RWPE2 (cell line): ENCODE data around the gene EXOSC7.

ENCODE experiments used
- ATAC-seq: fragments of 200-7000 bp; cut with Tn5 transposase; 3 replicates; pipeline ENCODE4 v1.9.1; 2021; ENCODE audit warnings: low read depth
- DNase-seq: peaks from one replicate; pipeline ENCODE4 v3.0.0-alpha.2; 2020; ENCODE audit warnings: low spot score
- H3K27ac ChIP-seq: fragments of 450-650 bp; 2 replicates; pipeline ENCODE4 v1.5.1; 2017; ENCODE audit warnings: mild to moderate bottlenecking; ENCODE audit not compliant: poor library complexity, severe bottlenecking
- H3K27me3 ChIP-seq: fragments of 250-450 bp; sonication (Bioruptor Pico); 2 replicates; pipeline ENCODE4 v1.5.1; 2021; ENCODE audit warnings: mild to moderate bottlenecking, moderate library complexity; ENCODE audit not compliant: insufficient read depth, poor library complexity, severe bottlenecking
- H3K36me3 ChIP-seq: fragments of 250-450 bp; sonication (Bioruptor Pico); 2 replicates; pipeline ENCODE4 v1.5.1; 2020; ENCODE audit warnings: low read depth, mild to moderate bottlenecking, moderate library complexity
- H3K4me1 ChIP-seq: fragments of 250-450 bp; sonication (Bioruptor Pico); 2 replicates; pipeline ENCODE4 v1.5.1; 2021; ENCODE audit warnings: mild to moderate bottlenecking, moderate library complexity; ENCODE audit not compliant: insufficient read depth, poor library complexity, severe bottlenecking
- H3K4me3 ChIP-seq: fragments of 250-450 bp; sonication (Bioruptor Pico); 2 replicates; pipeline ENCODE4 v1.5.1; 2021; ENCODE audit warnings: mild to moderate bottlenecking, moderate library complexity; ENCODE audit not compliant: severe bottlenecking
- H3K9me3 ChIP-seq: fragments of 250-450 bp; sonication (Bioruptor Pico); 2 replicates; pipeline ENCODE4 v1.5.1; 2021; ENCODE audit warnings: mild to moderate bottlenecking, moderate library complexity; ENCODE audit not compliant: severe bottlenecking
- TF ChIP-seq, protein P1 (sequence below): fragments of 450-650 bp; IDR thresholded peaks from one replicate; pipeline ENCODE4 v1.5.1; 2017; ENCODE audit warnings: mild to moderate bottlenecking, moderate library complexity; ENCODE audit not compliant: poor library complexity, severe bottlenecking

Gene EXOSC7

DNA sequence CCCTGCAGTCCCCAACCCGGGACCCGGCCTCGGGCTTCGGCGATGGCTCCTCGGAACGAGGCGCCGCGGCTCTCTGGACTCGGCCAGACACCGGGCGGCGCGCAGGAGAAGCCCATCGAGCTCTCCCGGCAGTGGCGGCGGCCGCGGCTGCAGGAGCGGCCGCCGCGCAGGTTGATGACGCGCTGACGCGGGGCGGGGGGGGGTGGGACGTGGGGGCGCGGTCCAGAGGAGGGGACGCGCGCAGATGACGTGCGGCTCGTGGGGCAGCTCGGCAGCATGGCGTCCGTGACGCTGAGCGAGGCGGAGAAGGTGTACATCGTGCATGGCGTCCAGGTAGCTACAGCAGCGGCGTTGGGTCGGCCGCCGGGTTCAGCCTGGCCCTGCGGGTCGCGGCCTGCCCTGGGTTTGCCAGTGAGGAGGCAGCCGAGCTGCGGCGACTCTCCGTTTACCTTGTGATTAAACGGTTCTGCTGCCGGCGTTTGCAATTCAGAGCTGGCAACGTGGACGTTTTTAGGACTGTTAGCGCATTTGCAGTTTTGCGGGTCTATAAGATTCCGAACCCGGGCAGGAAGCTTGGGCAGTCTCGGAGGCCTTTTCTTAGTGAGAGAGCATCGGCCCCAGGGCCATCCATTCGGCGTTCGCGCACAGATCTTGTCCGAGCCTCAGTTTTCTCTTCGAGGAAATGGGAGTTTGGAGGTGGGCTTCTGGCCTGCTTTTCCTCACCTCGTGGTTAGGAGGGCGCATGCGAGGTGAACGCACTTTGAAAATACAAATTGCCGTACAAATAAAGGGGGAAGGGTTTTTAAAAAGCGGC lies at the start of gene EXOSC7, which contains the start of gene ZDHHC3:
Gene EXOSC7, plus strand, starts transcription at position 243 of the 814 bp plus-strand sequence. Its CDS starts 34 bp downstream, at position 277.
Gene ZDHHC3, minus strand, starts transcription at position 173 of the 814 bp plus-strand sequence. CDS start 16,738 bp downstream, outside the sequence.
- TF ChIP-seq, protein P1, sequence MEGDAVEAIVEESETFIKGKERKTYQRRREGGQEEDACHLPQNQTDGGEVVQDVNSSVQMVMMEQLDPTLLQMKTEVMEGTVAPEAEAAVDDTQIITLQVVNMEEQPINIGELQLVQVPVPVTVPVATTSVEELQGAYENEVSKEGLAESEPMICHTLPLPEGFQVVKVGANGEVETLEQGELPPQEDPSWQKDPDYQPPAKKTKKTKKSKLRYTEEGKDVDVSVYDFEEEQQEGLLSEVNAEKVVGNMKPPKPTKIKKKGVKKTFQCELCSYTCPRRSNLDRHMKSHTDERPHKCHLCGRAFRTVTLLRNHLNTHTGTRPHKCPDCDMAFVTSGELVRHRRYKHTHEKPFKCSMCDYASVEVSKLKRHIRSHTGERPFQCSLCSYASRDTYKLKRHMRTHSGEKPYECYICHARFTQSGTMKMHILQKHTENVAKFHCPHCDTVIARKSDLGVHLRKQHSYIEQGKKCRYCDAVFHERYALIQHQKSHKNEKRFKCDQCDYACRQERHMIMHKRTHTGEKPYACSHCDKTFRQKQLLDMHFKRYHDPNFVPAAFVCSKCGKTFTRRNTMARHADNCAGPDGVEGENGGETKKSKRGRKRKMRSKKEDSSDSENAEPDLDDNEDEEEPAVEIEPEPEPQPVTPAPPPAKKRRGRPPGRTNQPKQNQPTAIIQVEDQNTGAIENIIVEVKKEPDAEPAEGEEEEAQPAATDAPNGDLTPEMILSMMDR = no peak

DNA sequence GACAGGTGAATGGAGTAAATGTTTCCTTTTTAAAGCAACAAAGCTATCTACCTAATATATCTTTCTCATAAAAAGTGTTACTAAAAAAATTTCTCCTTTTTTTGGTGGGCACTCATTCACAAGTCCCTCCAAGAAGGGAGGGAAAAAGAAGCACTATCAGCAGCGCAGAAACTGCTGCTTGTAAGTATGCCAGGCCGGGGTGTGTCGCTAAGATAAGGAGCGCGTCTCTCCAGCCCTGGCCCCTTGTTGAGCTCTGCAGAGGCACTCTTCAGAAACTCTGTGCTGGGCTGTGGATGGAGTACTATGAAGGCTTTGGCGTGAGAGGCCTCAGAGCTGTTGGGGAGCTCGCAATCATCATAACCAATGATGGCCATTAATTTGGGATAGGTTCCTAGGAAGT lies 49.1 kb upstream of the EXOSC7 start:
- Histone ChIP-seq H3K9me3 (no peaks in the 10 kb centered on the region), H3K27me3 (no peaks in the 10 kb centered on the region), H3K4me3 (no peak overlapping the region), H3K27ac (no peak overlapping the region), H3K4me1 (no peaks in the 10 kb centered on the region), H3K36me3 (peaks cover 58% of the 10 kb centered on the region)
- TF ChIP-seq, protein P1 = no peak
- no peak for ATAC-seq
- no peak for DNase-seq

More for the DNA sequence above, at the start of gene EXOSC7, which contains the start of gene ZDHHC3:
- no peaks in the 10 kb centered on the region for H3K27me3 ChIP-seq
- peak; percentile 83 for DNase-seq
- H3K9me3 ChIP-seq = no peaks in the 10 kb centered on the region
- peaks cover 19% of the 10 kb centered on the region for H3K4me1 ChIP-seq
- peak within 1 kb of the TSS; percentile 98 for H3K4me3 ChIP-seq
- peak within 1 kb of the TSS; percentile 78 for H3K27ac ChIP-seq
- ATAC-seq = peak; percentile 71
- peaks cover 14% of the 10 kb centered on the region for H3K36me3 ChIP-seq

DNA sequence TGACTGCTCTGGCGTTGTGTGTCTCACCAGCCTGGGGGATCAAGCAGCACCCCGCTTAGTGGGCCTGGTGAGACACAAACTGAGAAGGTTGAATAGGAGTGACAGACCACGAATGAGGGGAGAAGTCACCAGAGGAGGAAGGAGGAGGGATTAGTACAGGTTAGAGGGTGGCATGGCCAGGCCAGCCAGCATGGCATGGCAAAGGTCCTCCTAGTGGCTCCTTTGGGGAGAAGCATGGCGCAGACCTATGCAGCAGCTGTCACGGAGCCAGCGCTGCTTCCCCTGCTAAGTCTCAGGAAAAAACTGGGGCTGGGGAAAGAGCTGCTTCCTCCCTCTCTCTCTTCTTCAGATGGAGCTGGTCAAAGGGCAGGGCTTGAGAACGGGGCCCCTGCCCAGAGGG lies 48.7 kb upstream of the EXOSC7 start:
- DNase-seq (no peak), ATAC-seq (no peak)
- Histone ChIP-seq H3K36me3 (peaks cover 62% of the 10 kb centered on the region), H3K9me3 (no peaks in the 10 kb centered on the region), H3K4me3 (no peak overlapping the region), H3K4me1 (no peaks in the 10 kb centered on the region), H3K27ac (no peak overlapping the region), H3K27me3 (no peaks in the 10 kb centered on the region)
- TF ChIP-seq, protein P1 = no peak

DNA sequence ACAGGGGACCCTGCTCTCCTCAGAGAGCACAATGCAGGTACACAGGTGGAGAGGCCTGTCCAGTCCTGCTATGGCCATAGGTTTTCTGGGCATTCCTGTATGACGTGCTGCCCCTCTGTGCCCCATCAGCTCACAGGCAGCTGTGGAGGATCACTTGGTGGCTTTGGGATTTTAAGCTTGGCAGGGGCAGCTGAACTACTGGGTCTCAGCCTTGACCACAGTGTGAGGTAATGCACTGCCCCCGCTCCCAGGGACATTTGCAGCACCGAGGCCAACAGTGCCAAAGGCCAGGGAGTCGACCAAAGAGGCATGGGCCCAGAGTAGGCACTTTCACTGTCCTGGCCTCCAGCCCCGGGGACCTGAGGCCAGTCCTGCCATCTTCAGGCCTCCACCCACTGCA lies 46.3 kb upstream of the EXOSC7 start:
- ATAC-seq (no peak), DNase-seq (no peak)
- no peak overlapping the region for H3K4me3 ChIP-seq
- H3K4me1 ChIP-seq = no peaks in the 10 kb centered on the region
- TF ChIP-seq, protein P1 = no peak
- H3K27me3 ChIP-seq = no peaks in the 10 kb centered on the region
- H3K9me3 ChIP-seq = no peaks in the 10 kb centered on the region
- H3K27ac ChIP-seq = no peak overlapping the region
- peaks cover 81% of the 10 kb centered on the region for H3K36me3 ChIP-seq

DNA sequence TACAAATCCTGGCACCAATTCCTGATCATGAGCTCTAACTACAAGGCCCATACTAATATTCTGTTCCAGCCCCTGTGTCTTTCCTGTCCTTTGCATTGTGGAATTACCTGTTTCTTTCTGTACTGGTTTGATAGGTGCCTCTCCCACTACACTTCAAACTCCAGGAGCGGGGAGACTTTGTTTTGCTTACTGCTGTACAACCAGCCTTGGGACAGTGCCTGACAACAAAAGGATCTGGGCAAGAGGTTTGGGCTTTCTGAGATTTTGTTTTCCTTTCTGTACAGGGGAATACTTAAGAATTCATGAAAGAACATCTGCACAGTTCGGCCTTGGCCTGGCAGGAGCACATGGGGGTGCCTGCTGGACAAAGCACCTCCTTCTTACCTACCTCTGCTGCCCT lies 45.1 kb upstream of the EXOSC7 start:
- no peak for ATAC-seq
- no peaks in the 10 kb centered on the region for H3K9me3 ChIP-seq
- H3K4me3 ChIP-seq = no peak overlapping the region
- H3K27ac ChIP-seq = no peak overlapping the region
- no peak for DNase-seq
- no peaks in the 10 kb centered on the region for H3K27me3 ChIP-seq
- TF ChIP-seq, protein P1 = no peak
- no peaks in the 10 kb centered on the region for H3K4me1 ChIP-seq
- H3K36me3 ChIP-seq = peaks cover 78% of the 10 kb centered on the region
